Loucy (cell line): ENCODE data around the gene MARCHF5.

ENCODE experiments used
- EZH2phosphoT487 ChIP-seq: fragments of 200-600 bp; IDR thresholded peaks from 2 replicates; pipeline ENCODE4 v1.6.1; 2018; ENCODE audit warnings: antibody characterized with exemption, mild to moderate bottlenecking, moderate library complexity, borderline replicate concordance
- TF ChIP-seq, protein P1 (sequence below): fragments of 200-600 bp; sonication (generic); conservative IDR thresholded peaks from 2 replicates; pipeline ENCODE4 v1.5.1; 2014; ENCODE audit warnings: mild to moderate bottlenecking, antibody characterized with exemption, low read length

DNA sequence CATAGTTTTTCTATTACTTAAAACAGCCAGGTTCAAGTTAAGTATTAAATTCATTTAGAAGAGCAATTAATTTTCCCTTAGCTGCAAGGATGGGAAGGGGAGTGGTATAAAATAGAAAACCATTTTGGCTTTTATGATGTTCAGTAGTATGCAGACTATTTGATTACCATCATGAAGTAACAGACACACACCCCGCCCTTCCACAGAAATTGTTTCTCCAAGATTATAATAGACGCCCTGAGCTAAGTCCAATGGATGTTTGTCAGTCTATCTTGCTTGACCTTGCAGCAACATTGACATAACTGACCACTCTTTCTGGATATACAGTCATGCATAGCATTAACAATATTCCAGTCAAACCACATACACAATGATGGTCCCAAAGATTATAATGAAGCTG is 42.4 kb upstream of the MARCHF5 start:
- TF ChIP-seq, protein P1, sequence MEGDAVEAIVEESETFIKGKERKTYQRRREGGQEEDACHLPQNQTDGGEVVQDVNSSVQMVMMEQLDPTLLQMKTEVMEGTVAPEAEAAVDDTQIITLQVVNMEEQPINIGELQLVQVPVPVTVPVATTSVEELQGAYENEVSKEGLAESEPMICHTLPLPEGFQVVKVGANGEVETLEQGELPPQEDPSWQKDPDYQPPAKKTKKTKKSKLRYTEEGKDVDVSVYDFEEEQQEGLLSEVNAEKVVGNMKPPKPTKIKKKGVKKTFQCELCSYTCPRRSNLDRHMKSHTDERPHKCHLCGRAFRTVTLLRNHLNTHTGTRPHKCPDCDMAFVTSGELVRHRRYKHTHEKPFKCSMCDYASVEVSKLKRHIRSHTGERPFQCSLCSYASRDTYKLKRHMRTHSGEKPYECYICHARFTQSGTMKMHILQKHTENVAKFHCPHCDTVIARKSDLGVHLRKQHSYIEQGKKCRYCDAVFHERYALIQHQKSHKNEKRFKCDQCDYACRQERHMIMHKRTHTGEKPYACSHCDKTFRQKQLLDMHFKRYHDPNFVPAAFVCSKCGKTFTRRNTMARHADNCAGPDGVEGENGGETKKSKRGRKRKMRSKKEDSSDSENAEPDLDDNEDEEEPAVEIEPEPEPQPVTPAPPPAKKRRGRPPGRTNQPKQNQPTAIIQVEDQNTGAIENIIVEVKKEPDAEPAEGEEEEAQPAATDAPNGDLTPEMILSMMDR = no peak
- no peak for TF ChIP-seq EZH2phosphoT487
